Left ventricle myocardium inferior (tissue), 1 donor: ENCODE results near the gene MBD3. TPM values are rescaled to one million over a fixed set of nuclear protein-coding genes. Genes with fewer than 3 reads are reported as not detected.

Source experiments
- DNase-seq: peaks from one replicate; pipeline ENCODE4 v3.0.0-alpha.2; 2020
- H3K27ac ChIP-seq: fragments of 200-600 bp; replicated peaks from 2 replicates; pipeline ENCODE4 v1.8.0; 2021
- H3K27me3 ChIP-seq: fragments of 200-600 bp; 2 replicates; pipeline ENCODE4 v1.8.0; 2021; ENCODE audit warnings: low read depth
- H3K36me3 ChIP-seq: fragments of 200-600 bp; 2 replicates; pipeline ENCODE4 v1.8.0; 2021
- H3K4me1 ChIP-seq: fragments of 200-600 bp; 2 replicates; pipeline ENCODE4 v1.8.0; 2021
- H3K4me3 ChIP-seq: fragments of 200-600 bp; 2 replicates; pipeline ENCODE4 v1.8.0; 2021; ENCODE audit warnings: mild to moderate bottlenecking, moderate library complexity
- H3K9me3 ChIP-seq: fragments of 200-600 bp; replicated peaks from 2 replicates; pipeline ENCODE4 v1.8.0; 2021
- intact Hi-C: fragments of 100-400 bp; cut with micrococcal nuclease; formaldehyde crosslinking; loops from one replicate; pipeline ENCODE4 v1.11.0; 2022
- total RNA-seq: library from RNA; stranded (reverse); fragmentation: NEBNext Ultra II Directional; extraction: Animal tissue kit (Norgen Biotek cat#: 25700); gene quantifications from one replicate; pipeline ENCODE4 v1.2.1, GENCODE V29; 2021
- TF ChIP-seq, protein P1 (sequence below): fragments of 200-600 bp; IDR thresholded peaks from 2 replicates; pipeline ENCODE4 v1.8.0; 2021; ENCODE audit warnings: antibody characterized with exemption, mild to moderate bottlenecking, borderline replicate concordance
- donor health status: DM: no; HTN: yes; CAD: no; lungs with severe emphysema.

The MBD3 gene
- total RNA-seq, 1 donor from 2014 or later, result 48.6 TPM

DNA sequence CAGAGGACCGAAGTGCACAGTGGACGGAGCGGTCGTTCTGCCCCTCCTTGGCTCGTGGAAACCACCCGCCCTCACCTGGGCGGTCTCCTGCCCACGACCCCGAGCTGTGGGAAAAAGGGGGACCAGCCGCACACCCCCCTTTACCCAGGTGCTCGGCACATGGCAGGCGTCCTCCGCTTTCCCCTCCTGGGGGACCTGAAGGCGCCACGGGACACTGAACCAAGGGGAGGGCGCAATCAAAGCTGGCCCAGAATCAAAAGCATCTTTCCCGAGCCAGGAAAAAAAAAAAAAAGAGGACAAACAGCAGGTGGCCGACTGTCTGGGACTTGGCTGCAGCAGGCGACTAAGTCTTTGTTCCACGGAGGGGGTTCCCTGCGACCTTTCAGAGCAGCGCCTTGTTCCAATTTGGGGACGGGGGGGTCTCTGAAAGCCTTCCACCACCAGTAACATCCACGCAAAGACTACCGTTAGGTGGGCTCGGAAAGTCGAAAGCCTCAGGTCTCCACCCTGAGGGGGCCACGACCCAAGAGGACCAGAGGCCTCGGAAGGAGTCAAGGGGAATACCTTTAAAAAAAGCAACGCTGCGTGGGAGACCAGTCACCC, 1.1 kb downstream of the MBD3 start:
- Histone ChIP-seq H3K4me3 (peak overlapping the region; percentile 92), H3K27ac (peak overlapping the region; percentile 99), H3K36me3 (peaks cover 18% of the 10 kb centered on the region), H3K4me1 (peaks cover 30% of the 10 kb centered on the region), H3K27me3 (no peaks in the 10 kb centered on the region), H3K9me3 (no peaks in the 10 kb centered on the region)
- intact Hi-C loops, result no loop called here
- no peak for DNase-seq
- TF ChIP-seq, protein P1, sequence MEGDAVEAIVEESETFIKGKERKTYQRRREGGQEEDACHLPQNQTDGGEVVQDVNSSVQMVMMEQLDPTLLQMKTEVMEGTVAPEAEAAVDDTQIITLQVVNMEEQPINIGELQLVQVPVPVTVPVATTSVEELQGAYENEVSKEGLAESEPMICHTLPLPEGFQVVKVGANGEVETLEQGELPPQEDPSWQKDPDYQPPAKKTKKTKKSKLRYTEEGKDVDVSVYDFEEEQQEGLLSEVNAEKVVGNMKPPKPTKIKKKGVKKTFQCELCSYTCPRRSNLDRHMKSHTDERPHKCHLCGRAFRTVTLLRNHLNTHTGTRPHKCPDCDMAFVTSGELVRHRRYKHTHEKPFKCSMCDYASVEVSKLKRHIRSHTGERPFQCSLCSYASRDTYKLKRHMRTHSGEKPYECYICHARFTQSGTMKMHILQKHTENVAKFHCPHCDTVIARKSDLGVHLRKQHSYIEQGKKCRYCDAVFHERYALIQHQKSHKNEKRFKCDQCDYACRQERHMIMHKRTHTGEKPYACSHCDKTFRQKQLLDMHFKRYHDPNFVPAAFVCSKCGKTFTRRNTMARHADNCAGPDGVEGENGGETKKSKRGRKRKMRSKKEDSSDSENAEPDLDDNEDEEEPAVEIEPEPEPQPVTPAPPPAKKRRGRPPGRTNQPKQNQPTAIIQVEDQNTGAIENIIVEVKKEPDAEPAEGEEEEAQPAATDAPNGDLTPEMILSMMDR, result no peak

GRCh38 chr19:1590641-1591397, 1.8 kb downstream of the MBD3 start:
- Histone ChIP-seq H3K9me3 (no peaks in the 10 kb centered on the region), H3K4me3 (peak overlapping the region; percentile 92), H3K4me1 (peaks cover 30% of the 10 kb centered on the region), H3K27ac (peak overlapping the region; percentile 99), H3K36me3 (peaks cover 11% of the 10 kb centered on the region), H3K27me3 (no peaks in the 10 kb centered on the region)
- intact Hi-C loops, result no loop called here
- no peak for DNase-seq
- TF ChIP-seq, protein P1, result no peak

DNA sequence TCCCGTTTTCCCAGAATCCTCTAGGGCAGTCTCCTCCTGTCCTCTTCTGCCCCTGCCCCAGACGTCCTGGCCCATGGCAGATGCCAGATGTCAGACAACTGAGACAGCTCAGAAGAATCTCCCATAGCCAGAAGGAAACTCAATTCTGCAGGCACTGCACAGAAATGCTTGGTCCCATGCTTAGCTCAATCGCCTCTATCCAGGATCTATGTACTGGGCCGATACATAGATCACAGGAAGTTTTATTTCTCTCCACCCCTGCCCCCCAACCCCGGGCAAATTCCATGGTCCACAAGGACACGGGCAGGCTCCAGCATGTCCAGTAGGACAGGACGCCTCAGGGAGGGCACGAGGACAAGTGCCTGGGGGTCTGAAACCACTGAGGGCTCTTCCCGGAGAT, 4.8 kb downstream of the MBD3 start:
- no peak overlapping the region for H3K4me3 ChIP-seq
- intact Hi-C loops, result no loop called here
- H3K27ac ChIP-seq, result no peak overlapping the region
- no peaks in the 10 kb centered on the region for H3K27me3 ChIP-seq
- H3K9me3 ChIP-seq, result no peaks in the 10 kb centered on the region
- no peak for DNase-seq
- peaks cover 23% of the 10 kb centered on the region for H3K4me1 ChIP-seq
- TF ChIP-seq, protein P1, result no peak
- peaks cover 20% of the 10 kb centered on the region for H3K36me3 ChIP-seq

GRCh38 chr19:1585243-1585580, 7.5 kb downstream of the MBD3 start:
- DNase-seq, result no peak
- intact Hi-C loops, result no loop called here
- TF ChIP-seq, protein P1, result no peak
- peaks cover 46% of the 10 kb centered on the region for H3K36me3 ChIP-seq
- H3K4me1 ChIP-seq, result peaks cover 4% of the 10 kb centered on the region
- H3K27ac ChIP-seq, result no peak overlapping the region
- H3K9me3 ChIP-seq, result no peaks in the 10 kb centered on the region
- no peak overlapping the region for H3K4me3 ChIP-seq
- H3K27me3 ChIP-seq, result no peaks in the 10 kb centered on the region

DNA sequence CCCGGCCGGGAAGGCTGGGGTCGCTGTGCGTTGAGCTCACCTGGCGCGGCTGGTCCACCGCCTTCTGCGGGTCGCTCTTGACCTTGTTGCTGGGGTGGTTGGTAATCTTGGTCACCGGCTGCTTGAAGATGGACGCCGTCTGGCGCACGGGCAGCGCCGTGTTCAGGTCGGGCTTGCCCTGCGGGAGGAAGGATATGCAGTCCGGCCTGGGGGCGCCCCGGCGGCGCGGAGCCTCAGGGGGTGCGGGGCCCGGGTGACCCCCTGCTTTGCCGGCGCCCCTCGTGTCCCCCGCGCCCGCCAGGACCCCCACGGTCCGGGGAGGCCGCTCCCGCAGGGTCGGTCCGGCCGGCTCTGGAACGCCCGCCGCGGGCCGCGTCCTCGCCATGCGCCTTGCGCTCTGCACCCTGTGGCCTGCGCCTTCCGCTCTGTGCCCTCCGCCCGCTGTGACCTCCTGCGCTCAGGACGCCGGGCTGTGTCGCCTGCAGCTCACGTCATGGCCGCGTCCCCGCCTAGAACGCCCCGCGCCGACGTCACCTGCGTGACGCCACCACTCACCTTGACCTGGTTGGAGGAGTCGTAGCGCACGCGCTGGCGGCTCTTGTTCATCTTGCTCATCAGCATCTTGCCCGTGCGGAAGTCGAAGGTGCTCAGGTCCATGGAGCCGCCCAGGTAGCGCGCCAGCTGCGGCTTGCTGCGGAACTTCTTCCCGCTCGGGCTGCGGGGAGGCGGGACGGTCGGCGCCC, 8.0 kb downstream of the MBD3 start:
- H3K36me3 ChIP-seq, result peaks cover 52% of the 10 kb centered on the region
- H3K27ac ChIP-seq, result no peak overlapping the region
- TF ChIP-seq, protein P1, result no peak
- H3K27me3 ChIP-seq, result no peaks in the 10 kb centered on the region
- DNase-seq, result no peak
- H3K9me3 ChIP-seq, result no peaks in the 10 kb centered on the region
- H3K4me1 ChIP-seq, result no peaks in the 10 kb centered on the region
- intact Hi-C loops, result no loop called here
- no peak overlapping the region for H3K4me3 ChIP-seq
